KOPT-K1 (cell line): ENCODE data around the gene TMEM131.

Source experiments
- H3K27ac ChIP-seq: fragments of 200-600 bp; sonication (generic); 2 replicates; pipeline ENCODE4 v1.5.1; 2016; ENCODE audit warnings: antibody characterized with exemption, mild to moderate bottlenecking, low read depth, low read length; ENCODE audit not compliant: poor library complexity, severe bottlenecking
- H3K36me3 ChIP-seq: fragments of 200-600 bp; sonication (generic); 2 replicates; pipeline ENCODE4 v1.5.1; 2017; ENCODE audit warnings: antibody characterized with exemption, mild to moderate bottlenecking, low read length, moderate library complexity; ENCODE audit not compliant: insufficient read depth
- H3K9me3 ChIP-seq: fragments of 200-600 bp; sonication (generic); 2 replicates; pipeline ENCODE4 v1.5.1; 2017; ENCODE audit warnings: antibody characterized with exemption, low read length, mild to moderate bottlenecking; ENCODE audit not compliant: insufficient read depth, poor library complexity, severe bottlenecking

Gene TMEM131

DNA sequence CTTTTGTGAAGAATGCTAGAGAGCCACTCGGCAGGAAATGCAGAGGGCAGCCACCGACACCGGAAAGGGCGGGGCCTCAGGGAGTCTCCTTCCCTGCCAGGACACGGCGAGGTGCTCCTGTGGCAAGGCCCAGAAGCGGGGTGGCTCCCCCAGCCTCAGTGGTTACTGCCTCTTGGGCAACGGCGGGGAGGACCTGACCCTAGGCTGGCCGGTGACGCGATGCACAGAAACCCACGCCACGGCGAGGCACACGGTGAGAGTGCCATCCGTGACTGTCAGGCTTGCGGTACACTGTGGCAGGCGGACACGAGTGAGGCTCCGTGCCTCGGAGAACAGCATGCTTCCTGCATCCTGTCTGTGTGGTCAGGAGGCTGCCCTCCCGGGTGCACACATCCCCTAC is 234.6 kb downstream of the TMEM131 start:
- Histone ChIP-seq H3K27ac (peak overlapping the region; percentile 18), H3K9me3 (no peaks in the 10 kb centered on the region)

GRCh38 chr2:97760480-97761049 is 235.2 kb downstream of the TMEM131 start:
- Histone ChIP-seq H3K9me3 (no peaks in the 10 kb centered on the region), H3K27ac (peak overlapping the region; percentile 18), H3K36me3 (peaks cover 75% of the 10 kb centered on the region)

More for the DNA sequence above, 234.6 kb downstream of the TMEM131 start:
- H3K36me3 ChIP-seq = peaks cover 75% of the 10 kb centered on the region

GRCh38 chr2:97759727-97760407 is 235.9 kb downstream of the TMEM131 start:
- Histone ChIP-seq H3K9me3 (no peaks in the 10 kb centered on the region), H3K36me3 (peaks cover 75% of the 10 kb centered on the region), H3K27ac (peak overlapping the region; percentile 31)

- peaks cover 77% of the 10 kb centered on the region for H3K36me3 ChIP-seq
- H3K9me3 ChIP-seq = no peaks in the 10 kb centered on the region
- no peak overlapping the region for H3K27ac ChIP-seq
Observed at GRCh38 chr2:97758131-97758705, 237.5 kb downstream of the TMEM131 start.

DNA sequence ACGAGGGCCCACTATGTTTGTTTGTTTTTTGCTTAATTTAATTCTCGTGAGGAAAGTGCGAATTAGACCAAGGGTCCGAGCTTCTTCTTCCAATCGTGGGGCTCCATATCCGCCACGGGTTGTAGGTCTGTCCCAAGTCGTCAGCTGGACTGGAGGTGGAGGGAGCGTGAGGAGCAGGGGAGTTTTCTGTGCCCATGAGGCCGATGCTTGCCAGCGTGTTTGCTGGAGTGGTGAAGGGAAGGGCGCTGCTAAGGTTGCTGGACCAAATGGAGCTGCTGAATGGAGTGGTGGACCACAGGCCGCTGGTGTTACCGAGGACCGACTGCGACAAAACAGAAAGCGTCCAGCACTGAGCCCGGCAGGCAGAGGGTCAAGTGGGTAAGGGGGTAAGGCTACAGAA is 238.7 kb downstream of the TMEM131 start:
- H3K36me3 ChIP-seq = peaks cover 72% of the 10 kb centered on the region

DNA sequence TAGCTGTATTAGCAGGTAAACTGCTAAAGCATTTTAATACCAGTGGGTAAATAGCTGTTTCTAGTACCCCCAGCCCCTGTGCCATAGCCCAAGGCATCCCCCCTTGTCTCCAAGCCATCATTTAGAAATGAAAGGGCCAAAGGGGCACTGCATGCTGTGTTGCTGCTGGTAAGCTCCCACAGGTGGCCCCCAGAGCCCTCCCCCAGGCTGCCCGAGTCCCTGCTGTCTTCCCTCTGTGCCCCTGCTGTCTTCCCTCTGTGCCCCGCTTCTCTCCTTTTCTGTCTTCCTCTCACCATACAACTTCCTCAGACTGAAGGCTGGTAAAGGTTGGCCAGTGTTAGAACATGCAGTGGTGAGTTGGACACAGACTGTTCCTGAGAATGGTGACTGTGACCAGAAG is 240.3 kb downstream of the TMEM131 start:
- Histone ChIP-seq H3K27ac (no peak overlapping the region), H3K36me3 (peaks cover 59% of the 10 kb centered on the region), H3K9me3 (no peaks in the 10 kb centered on the region)

More for the DNA sequence above, 238.7 kb downstream of the TMEM131 start:
- H3K27ac ChIP-seq = no peak overlapping the region
- no peaks in the 10 kb centered on the region for H3K9me3 ChIP-seq

GRCh38 chr2:97754690-97755346 is 240.9 kb downstream of the TMEM131 start:
- Histone ChIP-seq H3K9me3 (no peaks in the 10 kb centered on the region), H3K36me3 (peaks cover 52% of the 10 kb centered on the region), H3K27ac (no peak overlapping the region)

DNA sequence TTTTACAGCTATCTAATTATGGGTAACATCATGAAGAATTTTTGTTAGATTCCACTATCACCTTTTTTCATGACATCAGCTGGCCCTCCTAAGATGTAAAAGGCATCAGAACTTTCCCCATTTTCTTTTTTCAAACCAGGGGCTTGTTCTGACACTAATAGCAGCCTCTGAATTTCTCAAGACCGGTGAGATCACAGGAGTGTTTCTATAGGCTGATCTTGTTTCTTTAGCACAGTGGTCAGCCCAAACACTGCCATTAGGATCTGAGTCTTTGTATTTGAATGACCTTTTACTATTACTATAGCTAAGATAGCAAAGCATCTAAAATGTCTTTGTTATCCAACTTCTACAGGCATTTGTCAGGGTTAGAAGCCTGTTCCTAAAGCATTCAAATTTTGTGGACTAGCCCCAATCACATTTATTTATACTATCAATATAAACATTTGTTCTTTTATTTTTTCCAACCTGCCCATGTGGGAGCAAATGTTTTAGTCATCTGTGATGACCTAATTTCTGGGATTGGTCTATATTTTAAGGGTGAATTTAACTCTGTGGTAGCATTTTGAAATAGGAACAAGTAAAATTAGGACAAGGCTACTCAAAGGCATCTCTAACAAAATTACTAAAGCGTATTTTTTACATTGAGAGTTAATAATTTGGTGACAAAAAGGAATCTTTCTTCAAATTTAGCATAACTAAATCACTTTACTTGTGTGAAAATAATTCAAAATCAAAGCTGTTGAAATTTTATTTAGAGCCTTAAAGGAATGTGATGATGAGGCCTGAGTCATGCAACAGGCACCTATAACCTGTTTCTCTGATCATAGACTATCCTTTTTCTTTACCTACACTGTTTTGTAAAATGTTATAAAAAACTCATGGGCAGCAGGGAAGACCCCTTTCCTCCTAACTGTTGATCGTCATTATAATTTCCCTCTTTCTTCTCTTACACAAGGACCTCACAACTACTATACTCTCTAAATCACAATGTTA is 243.1 kb downstream of the TMEM131 start:
- Histone ChIP-seq H3K9me3 (no peaks in the 10 kb centered on the region), H3K27ac (no peak overlapping the region), H3K36me3 (peaks cover 33% of the 10 kb centered on the region)

DNA sequence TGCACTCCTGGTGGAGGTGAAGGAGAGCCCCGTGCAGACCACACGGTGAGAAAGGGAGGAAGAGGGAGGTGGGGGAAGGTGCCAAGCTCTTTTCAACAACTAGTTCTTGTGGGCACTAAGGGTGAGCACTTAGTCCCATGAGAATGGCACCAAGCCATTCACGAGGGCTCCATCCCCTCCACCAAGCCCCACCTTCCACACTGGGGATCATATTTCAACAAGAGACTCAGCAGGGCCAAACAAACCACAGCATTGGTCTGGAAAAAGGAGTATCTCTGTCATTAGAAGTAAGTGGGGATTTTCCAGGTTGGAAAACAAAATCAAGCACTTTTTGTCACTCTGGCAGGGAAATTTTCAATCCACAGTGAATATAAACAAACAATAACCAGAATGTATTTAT is 244.0 kb downstream of the TMEM131 start:
- peaks cover 28% of the 10 kb centered on the region for H3K36me3 ChIP-seq
- no peaks in the 10 kb centered on the region for H3K9me3 ChIP-seq
- no peak overlapping the region for H3K27ac ChIP-seq

DNA sequence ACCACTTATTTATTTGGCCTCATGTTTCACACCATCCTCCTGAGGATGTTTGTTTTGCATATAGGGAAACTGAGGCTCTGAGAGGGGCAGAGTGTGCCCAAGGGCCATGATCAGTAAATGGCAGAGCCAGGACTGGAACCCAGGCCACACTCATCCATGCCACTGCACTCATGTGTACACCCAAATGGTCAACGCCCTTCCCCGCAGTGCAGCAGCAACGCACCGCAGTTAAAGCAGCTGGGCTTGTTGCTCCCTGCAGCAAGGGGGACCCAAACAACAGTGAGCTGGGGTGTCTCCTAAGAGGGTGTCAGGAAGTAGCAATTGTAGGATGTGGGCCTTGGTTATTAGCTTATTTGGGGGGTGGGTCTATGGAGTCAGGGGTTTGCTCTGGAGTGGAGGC is 245.7 kb downstream of the TMEM131 start:
- no peaks in the 10 kb centered on the region for H3K9me3 ChIP-seq
- peaks cover 10% of the 10 kb centered on the region for H3K36me3 ChIP-seq
- no peak overlapping the region for H3K27ac ChIP-seq

DNA sequence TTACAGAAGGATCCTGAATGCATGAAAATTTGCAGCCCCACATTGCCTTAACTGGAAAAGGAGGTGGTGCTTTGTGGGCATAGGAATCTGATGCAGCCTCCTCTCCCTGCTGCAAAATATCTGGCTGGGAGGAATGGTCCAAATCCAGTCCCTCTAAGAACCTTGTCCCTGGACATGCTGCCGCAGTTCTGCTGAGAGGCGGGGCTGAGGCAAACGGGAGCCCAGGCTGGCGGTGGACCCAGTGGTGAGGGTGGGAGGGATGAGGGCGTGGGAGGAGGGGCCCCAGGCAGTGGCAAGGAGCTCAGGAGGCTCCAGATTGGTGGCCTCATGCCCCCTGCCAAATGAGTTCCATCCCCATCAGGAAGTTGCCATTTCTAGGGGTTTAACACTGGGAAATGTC is 246.2 kb downstream of the TMEM131 start:
- Histone ChIP-seq H3K36me3 (peaks cover 7% of the 10 kb centered on the region), H3K9me3 (no peaks in the 10 kb centered on the region), H3K27ac (no peak overlapping the region)

DNA sequence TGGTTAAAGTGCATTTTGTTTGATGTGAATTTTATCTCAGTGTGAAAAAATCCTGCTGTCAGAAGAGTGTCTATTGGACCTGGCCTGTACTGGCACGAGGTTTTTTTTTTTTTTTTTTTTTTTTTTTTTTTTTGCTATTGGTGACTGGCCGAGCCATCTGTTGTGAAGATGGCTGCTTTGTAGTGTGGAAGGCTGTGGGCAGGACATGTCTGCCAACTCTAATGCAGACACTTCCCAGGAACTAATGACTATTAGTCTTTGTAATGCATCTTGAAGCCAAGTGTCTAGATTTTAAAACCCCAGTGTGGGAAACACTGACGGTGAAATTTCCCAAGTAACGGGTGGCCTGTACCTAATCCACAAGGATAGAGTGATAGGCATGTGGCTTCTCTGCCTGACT is 248.0 kb downstream of the TMEM131 start:
- Histone ChIP-seq H3K9me3 (no peaks in the 10 kb centered on the region), H3K27ac (no peak overlapping the region), H3K36me3 (peaks cover 11% of the 10 kb centered on the region)

DNA sequence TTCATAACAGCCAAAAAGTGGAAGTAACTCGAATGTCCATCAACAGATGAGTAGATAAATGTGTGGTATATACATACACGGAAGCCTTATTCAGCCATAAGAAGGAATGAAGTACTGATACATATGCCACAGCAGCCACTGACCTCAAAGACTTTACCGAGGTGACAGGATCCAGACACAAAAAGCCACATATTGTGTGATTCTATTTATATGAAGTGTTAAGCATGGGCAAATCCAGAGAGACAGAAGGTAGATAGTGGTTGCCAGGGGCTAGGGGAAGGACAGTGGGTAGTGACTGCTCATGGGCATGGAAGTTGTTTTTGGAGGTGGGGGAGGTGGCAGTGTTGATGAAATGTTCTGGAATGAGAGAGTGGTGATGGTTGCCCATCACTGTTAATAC is 248.5 kb downstream of the TMEM131 start:
- peaks cover 14% of the 10 kb centered on the region for H3K36me3 ChIP-seq
- no peaks in the 10 kb centered on the region for H3K9me3 ChIP-seq
- H3K27ac ChIP-seq = no peak overlapping the region

DNA sequence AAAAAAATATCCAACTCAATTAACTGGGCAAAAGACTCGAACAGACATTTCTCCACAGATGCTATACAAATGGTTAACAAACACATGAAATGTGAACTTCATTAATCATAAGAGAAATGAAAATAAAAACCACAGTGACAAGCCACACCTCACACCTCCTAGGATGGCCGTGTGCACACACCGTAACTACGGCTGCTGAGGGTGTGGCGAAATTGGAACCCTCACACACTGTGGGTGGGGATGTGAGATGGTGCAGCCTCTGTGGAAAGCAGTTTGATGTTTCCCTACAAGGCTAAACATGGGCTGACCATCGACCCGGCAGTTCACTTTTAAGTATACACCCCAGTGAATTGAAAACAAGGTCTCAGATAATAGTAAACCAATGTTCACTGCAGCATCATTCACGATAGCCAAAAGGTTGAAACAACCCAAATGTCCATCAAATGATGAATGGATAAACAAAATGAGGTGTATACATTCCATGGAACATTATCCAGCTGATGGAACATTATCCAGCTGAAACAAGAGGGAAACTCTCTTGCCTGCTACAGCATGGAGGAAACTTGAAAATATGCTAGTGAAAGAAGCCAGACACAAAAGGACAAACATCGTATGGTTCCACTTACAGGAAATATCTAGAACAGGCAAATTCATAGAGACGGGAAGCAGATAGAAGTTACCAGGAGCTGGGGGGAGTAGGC is 250.1 kb downstream of the TMEM131 start:
- Histone ChIP-seq H3K27ac (no peak overlapping the region), H3K36me3 (peaks cover 30% of the 10 kb centered on the region), H3K9me3 (no peaks in the 10 kb centered on the region)
